ENCODE results near the gene STEAP1B.
"Not testable (repeated sequence)": the region's sequence is repeated elsewhere in the genome, so short reads cannot be mapped to it uniquely, and the experiment has no call there.

Gene STEAP1B

DNA sequence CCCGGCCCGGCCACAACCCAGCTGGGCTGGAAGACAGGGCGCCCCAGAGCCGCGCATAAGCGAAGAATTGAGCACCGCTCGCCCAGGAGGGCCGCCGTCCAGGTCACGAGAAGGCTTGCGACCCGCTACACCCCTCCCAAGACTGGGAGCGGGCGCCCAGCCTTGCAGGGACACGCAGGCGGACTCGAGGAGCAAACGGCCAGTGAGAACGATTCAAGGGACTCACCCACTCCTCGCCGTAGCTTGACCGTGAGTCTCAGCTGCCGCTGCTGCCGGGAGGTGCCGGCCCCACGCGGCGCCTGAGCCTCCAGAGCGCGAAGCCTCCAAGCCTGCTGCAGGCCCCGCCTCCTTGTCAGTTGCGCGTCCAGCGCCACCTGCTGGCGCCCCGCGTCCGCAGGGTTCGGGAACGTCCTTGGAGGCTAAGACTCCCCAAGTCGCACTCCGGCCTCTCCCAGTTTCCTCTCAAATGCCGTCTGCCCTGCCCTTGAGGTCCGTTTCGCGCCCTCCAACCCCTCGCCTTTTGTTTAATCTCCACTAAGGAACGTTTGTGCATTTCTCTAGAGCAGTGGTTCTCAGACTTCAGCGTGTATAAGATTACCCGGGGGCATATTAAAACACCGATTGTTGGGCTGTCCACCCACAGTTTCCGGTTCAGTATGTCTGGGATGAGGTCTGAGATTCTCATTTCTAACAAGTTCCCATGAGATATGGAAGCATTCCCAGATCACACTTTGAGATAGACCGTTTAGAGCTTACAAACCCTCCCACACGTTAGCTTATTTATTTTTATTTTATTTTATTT is at the start of gene STEAP1B:
Gene STEAP1B (minus strand): TSS at position 301 of the 802 bp plus-strand sequence. CDS start 5,333 bp downstream, outside the sequence.
- in situ Hi-C loops (cut with MboI; ENCODE audit: low sequenced_read_pairs), result not testable (repeated sequence)

DNA sequence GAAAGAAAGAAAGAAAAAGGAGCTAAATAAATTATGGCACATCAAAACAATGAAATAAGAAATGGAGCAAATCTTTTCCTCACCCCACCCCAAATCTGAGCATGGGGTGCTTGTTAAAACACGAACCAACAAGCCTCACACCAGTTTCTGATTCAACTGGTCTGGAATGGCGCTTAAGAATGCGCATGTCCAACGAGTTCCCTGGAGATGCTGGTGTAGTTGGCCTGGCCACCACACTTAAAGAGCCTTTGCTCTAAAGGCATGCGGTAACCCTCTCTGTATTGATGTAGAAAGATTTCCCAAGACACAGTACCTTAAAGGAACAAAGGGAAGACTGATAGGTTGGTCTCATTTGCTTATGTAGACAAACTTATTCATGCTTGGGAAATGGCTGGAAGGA is 49.1 kb upstream of the STEAP1B start:
- in situ Hi-C loops (cut with MboI; ENCODE audit: low sequenced_read_pairs), result no loop called here

DNA sequence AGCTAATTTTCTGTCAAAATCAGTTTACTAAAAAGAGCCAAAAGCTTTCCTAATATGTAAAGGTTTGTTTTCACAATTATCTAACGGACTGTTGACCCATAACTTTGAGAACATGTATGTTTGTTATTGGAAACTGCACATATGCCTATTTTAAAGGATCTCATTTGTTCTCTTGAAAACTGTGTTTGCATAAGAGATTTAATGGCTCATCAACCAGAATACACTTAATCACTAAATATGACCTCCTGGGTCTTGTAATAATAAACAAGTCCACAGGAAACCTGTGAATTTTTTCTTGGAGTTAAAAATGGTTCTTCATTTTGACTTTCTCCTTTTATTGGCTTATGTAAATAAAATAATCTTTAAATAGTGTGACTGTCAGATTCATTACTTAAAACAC is 48.3 kb upstream of the STEAP1B start:
- in situ Hi-C loops (cut with MboI; ENCODE audit: low sequenced_read_pairs), result no loop called here

DNA sequence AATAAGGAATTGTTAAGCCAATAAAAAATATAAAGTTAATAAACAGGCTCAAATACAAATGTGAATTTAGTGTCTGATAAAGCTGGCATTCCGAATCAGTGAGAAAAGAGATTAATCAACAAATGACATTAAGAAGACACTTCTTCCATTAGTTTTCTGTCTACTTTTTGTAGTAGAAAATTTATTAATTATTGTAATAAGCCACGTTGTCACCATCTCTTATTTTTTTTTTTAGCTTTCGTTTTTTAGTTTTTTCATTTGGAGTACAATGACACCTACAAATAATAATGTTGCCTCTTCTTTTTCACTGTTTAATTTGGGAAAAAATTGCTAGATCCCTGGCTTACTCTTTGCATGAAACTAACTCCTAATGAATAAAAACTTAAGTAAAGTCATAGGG is 46.8 kb upstream of the STEAP1B start:
- in situ Hi-C loops (cut with MboI; ENCODE audit: low sequenced_read_pairs), result no loop called here

DNA sequence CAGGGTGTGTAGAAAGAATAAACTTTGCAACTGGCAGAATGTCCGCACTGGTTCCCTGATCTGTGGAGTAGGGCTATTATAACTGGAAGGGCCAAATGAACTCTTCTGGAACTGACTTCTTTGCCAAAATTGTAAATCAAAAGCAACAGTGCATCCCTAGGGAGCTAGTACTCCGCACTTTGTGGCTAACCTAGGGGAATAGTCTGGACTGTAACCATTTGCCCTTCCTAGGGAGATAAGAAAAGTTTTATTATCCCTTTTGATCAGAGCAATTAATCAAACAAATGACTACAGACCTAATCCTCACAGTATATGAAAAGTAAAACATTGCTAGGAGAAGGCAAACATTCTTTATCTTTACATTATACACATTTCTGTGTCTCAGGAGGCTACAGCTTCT is 45.5 kb upstream of the STEAP1B start:
- in situ Hi-C loops (cut with MboI; ENCODE audit: low sequenced_read_pairs), result no loop called here

DNA sequence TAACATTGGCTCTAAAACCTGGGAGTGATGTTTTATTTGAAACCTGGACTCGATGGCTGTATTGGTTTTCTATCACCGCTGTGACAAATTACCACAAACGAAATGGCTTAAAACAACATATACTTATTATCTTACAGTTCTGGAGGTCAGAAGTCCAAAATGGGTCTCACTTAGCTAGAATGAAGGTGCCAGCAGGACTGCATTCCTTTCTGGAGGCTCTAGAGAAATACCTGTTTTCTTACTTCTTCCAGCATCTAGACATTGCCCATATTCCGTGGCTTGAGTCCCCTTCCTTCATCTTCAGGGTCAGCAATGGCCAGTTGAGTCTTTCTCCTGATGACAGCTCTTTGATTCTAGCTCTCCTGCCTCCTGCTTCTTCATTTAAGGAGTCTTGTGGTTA is 44.3 kb upstream of the STEAP1B start:
- in situ Hi-C loops (cut with MboI; ENCODE audit: low sequenced_read_pairs), result no loop called here

DNA sequence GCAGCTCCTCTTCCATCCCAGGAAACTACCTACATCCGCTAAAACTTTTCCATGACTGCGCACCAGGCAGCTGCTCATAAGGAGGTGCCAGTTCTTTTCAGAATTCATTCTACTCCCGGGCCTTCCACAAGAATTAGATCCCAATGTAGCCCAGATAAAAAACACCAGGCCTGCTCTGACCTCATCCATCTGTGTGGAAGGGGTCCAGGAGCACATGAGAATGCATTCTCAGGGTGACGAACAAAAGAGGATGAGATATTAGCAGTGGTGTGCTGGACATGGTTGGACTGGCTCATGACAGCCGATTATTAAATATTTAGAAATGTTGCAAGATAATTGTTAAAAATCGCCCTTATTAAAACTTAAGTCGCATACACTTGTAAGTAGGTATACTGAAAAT is 43.2 kb upstream of the STEAP1B start:
- in situ Hi-C loops (cut with MboI; ENCODE audit: low sequenced_read_pairs), result no loop called here

DNA sequence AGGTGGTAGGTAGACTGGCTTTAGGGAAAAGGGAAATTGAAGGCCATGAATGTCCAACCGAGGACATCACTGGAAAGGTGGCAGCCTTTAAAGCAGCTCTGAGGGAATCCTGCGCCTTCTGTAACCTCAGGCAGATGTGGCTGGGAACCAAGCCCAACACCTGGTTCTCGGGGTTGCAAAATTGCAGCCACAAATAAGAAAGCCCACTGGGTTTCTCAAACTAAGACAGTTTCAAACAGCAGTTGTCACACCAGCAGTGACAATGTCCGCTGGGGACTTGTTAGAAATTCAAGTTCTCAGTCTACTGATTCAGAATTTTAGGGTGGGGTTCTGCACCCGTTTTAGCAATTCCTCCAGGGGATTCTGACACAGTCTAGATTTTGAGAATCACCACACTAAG is 42.7 kb upstream of the STEAP1B start:
- in situ Hi-C loops (cut with MboI; ENCODE audit: low sequenced_read_pairs), result no loop called here

DNA sequence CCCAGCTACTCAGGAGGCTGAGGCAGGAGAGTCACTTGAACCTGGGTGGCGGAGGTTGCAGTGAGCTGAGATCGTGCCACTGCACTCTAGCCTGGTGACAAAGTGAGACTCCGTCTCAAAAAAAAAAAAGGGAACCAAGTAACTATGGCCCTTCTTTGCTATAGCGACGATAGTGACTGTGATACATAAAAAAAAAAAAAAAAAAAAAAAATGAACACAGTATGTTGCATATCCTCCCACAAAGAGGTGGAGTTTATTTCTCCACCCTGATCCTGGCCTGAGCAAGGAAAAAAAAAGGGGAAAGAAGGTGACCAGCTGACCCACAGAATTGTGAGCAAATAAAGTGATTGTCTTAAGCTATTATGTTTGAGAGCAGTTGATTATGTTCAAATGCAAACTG is 42.3 kb upstream of the STEAP1B start:
- in situ Hi-C loops (cut with MboI; ENCODE audit: low sequenced_read_pairs), result no loop called here

DNA sequence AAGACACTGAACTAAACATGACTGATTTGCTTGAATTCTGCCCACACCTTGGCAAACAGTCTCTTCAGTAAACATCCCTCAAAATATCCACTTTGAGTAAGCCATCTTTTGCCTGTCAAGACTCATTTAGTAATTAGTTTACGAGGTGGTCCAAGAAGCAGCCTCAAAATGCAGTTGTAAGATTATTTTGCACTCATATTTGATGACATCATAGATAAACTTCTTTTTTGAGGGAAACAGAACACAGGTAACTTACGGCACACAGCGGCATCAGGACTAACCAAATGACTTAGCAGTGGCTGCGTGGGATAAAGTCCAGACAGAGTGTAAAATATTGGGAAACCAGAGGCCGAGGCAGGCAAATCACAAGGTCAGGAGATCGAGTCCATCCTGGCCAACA is 41.8 kb upstream of the STEAP1B start:
- in situ Hi-C loops (cut with MboI; ENCODE audit: low sequenced_read_pairs), result no loop called here

DNA sequence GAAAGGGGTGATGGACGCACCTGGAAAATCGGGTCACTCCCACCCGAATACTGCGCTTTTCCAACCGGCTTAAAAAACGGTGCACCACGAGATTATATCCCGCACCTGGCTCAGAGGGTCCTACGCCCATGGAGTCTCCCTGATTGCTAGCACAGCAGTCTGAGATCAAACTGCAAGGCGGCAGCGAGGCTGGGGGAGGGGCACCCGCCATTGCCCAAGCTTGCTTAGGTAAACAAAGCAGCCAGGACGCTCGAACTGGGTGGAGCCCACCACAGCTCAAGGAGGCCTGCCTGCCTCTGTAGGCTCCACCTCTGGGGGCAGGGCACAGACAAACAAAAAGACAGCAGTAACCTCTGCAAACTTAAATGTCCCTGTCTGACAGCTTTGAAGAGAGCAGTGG is 28.5 kb upstream of the STEAP1B start:
- in situ Hi-C loops (cut with MboI; ENCODE audit: low sequenced_read_pairs), result not testable (repeated sequence)

DNA sequence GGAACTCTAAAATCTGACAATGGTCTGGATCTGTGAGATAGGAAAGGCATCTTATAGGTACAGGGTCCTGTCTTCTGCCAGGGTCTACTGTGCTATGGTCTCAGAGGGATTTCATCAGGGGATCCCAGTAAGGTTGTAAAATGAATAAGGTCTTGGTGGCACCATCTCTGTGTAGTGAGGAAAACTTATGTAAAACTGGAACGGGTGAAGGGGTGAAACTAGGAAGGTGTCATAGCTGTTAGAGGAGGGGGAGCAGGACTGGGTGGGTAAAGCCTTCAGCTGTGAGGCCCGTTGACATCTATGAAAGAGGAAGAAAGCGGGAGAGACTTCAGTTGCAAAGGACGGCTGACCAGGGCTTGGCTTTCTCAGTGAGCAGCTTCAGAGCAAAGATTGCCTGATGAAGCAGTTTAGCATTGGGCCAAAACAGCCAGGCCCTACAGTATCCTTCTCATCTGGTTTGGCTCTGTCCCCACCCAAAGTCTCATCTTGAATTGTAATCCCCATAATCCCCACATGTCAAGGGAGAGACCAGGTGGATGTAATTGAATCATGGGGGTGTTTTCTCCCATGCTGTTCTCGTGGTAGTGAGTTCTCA is 24.5 kb upstream of the STEAP1B start:
- in situ Hi-C loops (cut with MboI; ENCODE audit: low sequenced_read_pairs), result not testable (repeated sequence)

DNA sequence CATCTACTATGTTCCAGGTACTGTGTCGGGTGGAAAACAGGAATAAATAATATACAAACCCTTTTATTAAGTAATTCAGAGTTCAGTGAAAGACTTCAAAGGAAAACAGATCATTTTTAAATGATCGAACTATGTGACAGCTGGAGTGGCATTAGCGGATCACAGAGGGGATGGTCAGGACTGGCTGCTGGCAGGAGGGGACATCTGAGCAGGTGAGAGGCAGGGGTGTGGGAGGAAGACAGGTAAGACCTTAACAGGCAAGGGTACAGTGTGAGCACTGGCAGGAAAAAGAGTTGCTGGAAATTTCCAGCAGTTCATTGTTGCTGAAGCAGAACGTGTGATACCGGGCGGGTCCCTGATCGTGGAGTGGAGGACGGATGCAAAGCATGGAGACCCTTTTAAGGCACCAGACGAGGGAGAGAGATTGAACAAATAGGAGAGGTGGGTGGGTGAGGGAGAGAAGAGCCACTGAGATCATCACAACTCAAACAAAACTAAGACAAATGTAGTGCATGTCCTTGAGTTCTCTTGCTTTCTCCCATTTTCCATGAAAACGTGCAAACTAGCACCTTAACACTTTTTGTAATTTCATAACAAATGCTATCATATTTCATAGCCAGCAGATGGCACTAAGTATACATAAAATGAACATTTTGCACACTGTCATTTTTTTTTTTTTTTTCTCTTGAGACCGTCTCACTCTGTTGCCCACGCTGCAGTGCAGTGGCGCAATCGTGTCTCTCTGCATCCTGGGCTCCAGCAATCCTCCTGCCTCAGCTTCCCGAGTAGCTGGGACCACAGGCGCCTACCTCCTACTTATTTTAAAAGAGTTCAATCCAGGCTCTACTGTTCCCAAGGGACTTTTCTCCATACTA is 23.7 kb upstream of the STEAP1B start:
- in situ Hi-C loops (cut with MboI; ENCODE audit: low sequenced_read_pairs), result not testable (repeated sequence)

DNA sequence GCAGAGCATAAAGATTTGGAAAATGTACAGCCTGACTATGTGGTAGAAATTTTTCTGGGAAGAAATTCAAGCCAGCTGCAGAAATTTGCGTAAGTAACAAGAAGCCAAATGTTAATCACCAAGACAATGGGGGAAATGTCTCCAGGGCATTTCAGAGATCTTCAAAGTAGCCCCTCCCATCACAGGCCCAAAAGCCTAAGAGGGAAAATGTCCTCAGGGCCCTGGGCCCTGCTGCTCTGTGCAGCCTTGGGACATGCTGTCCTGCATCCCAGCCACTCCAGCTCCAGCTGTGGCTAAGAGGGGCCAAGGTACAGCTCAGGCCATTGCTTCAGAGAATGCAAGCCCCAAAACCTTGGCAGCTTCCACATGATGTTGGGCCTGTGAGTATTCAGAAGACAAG is 19.6 kb upstream of the STEAP1B start:
- in situ Hi-C loops (cut with MboI; ENCODE audit: low sequenced_read_pairs), result not testable (repeated sequence)

DNA sequence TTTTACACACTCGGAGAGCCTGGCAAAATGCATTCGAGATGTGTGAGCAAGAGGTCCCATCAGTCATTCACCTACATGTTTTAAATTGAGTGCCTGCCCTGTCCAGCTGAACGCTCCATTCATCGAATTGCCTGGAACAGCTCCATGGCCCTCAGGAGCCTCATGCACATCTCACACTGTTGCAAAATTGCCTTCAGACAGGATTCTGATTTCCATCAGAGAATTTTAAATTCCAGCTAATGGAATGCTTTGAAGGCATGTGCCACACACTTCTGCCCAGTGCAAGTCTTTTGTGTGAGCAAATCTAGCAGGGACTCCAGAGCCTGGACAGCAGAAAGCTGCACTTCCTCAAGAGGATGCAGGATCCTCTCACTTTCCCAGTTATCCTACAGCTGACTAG is 17.0 kb upstream of the STEAP1B start:
- in situ Hi-C loops (cut with MboI; ENCODE audit: low sequenced_read_pairs), result not testable (repeated sequence)

DNA sequence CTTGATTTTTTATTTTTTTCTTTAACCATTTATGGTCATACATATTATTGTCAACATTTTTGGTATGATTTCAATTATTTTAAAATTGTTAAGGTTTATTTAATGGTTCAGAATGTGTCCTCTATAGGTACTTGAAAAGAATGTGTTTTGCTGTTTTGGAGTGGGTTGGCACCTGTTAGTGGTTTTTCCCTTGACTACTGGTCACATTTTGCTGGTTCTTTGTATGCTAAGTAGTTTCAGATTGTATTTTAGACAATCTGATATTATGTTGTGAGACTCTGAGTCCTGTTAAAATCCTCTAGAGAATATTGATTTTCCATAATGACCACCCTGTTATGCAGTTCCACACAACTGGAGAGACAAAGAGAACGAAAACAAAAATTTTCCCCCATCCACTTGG is 15.0 kb upstream of the STEAP1B start:
- in situ Hi-C loops (cut with MboI; ENCODE audit: low sequenced_read_pairs), result not testable (repeated sequence)

DNA sequence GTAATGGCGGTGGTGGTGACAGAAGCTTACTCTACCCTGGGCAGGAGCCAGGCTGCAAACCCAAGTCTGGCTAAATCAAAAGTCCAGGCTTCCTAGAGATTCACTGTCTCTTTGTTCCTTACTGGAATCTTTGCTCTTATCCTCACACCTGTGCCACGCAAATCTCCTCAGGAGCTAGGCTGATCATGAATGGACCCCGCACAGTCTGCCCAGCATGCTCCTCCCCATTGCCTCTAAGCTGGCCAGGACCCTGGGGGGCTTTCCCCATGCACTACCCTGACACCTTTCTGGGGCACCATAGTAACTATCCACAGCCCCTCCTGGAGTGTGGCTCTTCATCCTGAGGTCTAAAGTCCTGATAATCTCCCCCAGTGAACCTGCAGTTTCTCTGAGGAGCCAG is 7.3 kb upstream of the STEAP1B start:
- in situ Hi-C loops (cut with MboI; ENCODE audit: low sequenced_read_pairs), result not testable (repeated sequence)

DNA sequence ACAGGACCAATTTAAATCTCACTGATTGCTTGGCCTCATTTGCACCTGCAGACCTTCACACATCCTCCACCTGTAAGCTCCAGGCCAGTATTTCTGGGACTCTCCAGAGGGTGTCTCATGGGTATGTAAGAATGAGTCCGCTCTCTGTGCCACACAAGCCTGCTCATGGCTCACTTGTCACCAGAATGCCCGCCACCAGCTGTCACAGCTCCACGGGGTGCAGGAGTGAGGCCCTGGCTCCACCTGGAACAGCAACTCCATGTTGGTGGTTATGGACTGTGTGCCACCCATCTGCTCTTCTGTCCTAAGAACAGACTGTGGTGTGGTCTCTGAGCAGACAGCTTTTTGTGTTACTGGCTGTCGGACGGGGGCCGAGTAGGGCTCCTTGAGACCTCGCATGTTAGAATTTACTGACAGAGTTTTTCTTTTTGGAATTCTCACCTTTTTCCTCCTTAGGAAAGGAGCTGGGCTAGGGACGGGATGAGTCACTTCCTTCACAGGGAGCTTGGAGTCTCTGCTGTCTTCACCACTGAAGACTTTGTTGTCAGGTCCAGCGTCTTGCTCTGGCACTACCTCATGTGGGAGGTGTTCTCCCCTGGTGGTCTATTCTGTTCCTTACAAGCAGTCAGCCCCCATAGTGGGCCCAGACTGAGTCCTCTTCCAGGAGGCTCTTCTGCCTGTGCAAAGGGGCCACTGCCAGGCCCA is 6.5 kb upstream of the STEAP1B start:
- in situ Hi-C loops (cut with MboI; ENCODE audit: low sequenced_read_pairs), result not testable (repeated sequence)

DNA sequence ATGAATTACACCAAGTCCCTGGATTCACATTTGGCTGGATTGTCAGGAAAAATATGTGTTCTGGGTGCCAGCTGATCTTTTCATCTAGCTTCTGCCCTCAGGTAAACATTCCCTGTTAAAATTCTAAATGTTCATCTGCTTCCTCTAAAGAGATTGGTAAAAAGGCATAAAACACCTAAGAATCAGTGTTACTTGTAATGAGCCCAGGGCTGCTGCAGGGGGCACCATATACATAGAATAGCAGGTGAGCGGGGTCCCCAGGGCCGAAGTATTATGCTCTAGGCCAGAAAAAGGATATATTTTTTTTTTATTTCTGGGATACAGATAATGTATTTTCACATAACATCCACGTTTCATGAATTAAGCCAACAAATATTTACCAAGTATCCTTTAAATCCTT is 4.5 kb upstream of the STEAP1B start:
- in situ Hi-C loops (cut with MboI; ENCODE audit: low sequenced_read_pairs), result not testable (repeated sequence)

DNA sequence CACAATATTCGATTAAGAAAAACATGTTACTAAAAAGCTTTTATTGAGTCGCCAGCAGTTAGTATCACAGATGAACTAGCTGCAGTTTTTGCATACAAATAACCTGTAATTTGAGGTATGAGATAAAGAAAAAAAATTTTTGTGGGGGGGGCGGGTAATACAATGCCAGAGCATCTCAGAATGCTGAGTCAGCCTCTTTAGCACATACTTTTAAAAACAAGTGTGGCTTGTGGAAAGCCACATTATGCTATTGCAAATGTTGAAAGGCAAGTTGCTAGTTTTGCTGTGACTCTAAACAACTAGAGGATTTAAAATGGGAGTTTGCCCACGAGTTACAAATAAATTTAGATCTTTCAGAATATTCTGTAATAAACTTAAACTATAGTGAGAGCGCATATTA is 2.1 kb upstream of the STEAP1B start:
- in situ Hi-C loops (cut with MboI; ENCODE audit: low sequenced_read_pairs), result not testable (repeated sequence)

DNA sequence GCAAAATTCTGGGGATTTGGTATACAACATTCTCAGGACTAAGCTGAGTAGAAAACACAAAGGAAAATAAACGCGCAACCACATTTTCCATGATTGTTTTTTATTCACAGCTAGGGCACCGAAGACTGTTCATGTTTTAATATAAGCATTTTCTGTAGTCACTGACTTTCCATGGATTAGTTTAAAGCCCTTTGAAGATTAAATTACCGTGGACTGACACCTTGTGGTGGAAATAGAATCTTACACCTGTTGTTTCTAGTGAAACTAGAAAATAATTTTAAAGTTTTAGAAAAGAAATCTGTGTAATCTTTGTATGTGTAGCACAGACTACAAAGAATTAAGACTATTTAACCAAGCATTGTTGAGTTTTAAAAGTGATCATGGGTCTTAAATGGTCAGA is 1.3 kb upstream of the STEAP1B start:
- in situ Hi-C loops (cut with MboI; ENCODE audit: low sequenced_read_pairs), result not testable (repeated sequence)

All from hTERT RPE-1 (cell line).